HG03097 (cell line): ENCODE data around the gene ABCC11.

ENCODE experiments used
- ATAC-seq: cut with Tn5 transposase; IDR thresholded peaks from one replicate; pipeline ENCODE4 v1.9.1; 2021; ENCODE audit not compliant: unreplicated experiment, low FRiP score

ABCC11 gene

DNA sequence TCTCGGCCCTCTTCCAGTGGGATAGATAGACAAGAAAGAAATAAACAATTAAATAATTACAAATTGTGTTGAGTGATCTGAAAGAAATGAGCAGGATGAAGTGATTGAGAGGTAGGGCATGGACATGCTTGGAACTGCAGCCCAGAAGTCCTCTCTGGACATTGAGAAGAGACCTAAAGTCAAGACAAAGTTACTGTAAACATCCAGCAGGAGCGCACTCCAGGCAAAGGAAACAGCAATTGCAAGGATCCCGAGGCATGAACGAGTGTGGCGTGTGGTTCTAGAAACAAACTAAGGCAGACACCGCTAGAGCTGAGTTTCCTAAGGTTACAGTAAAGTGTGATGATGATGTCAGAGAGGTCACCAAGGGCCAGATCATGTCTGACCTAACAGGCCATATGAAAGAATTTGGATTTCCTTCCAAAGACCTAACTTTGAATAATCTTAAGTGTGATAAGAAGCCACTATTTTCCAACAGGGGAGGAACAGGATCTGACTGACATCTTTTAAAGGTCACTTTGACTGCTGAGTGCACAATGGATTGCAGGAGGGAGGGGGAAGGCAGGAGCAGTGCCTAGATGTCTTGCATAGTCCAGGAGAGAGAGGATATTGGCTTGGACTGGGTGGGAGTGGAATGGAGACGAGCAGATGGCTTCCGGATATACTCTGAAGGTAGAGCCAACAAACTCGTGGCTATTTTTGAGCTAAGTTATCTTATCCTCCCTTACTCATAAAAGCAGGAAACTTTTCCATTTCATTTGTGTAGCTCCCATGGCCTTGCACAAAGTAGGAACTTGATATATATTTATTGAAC is 110.6 kb downstream of the ABCC11 start:
- no peak for ATAC-seq

- no peak for ATAC-seq
Observed at GRCh38 chr16:48133455-48134211, 113.7 kb downstream of the ABCC11 start.

- ATAC-seq: no peak
Observed at GRCh38 chr16:48132696-48133095, 114.6 kb downstream of the ABCC11 start.

- ATAC-seq: no peak
Observed at GRCh38 chr16:48131201-48131935, 116.0 kb downstream of the ABCC11 start.

- no peak for ATAC-seq
Observed at GRCh38 chr16:48129926-48130325, 117.4 kb downstream of the ABCC11 start.

- no peak for ATAC-seq
Observed at GRCh38 chr16:48128769-48129168, 118.6 kb downstream of the ABCC11 start.

- no peak for ATAC-seq
Observed at GRCh38 chr16:48126801-48127644, 120.3 kb downstream of the ABCC11 start.

GRCh38 chr16:48125888-48126287 is 121.5 kb downstream of the ABCC11 start:
- ATAC-seq: no peak

GRCh38 chr16:48124266-48124665 is 123.1 kb downstream of the ABCC11 start:
- ATAC-seq: no peak

- no peak for ATAC-seq
Observed at GRCh38 chr16:48123104-48123788, 124.1 kb downstream of the ABCC11 start.

- no peak for ATAC-seq
Observed at GRCh38 chr16:48121276-48121675, 126.1 kb downstream of the ABCC11 start.

DNA sequence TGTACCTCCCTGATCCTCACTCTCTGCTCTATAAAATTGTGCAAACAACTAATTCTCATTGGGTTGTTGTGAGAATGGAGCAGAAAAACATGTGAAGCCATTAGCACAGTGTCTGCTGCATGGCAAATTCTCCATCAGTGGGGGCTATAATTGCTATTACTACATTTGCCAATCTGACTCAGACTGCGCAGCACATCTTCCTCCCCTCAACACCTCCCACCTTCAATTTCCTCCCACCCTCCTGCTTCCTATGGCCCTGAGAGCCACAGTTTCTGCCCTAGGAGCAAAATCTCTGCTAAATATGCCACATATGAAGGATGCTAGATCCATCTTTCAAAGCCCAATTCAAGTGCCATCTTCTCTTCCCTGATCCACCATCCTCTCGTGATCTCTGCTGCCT is 128.5 kb downstream of the ABCC11 start:
- no peak for ATAC-seq

DNA sequence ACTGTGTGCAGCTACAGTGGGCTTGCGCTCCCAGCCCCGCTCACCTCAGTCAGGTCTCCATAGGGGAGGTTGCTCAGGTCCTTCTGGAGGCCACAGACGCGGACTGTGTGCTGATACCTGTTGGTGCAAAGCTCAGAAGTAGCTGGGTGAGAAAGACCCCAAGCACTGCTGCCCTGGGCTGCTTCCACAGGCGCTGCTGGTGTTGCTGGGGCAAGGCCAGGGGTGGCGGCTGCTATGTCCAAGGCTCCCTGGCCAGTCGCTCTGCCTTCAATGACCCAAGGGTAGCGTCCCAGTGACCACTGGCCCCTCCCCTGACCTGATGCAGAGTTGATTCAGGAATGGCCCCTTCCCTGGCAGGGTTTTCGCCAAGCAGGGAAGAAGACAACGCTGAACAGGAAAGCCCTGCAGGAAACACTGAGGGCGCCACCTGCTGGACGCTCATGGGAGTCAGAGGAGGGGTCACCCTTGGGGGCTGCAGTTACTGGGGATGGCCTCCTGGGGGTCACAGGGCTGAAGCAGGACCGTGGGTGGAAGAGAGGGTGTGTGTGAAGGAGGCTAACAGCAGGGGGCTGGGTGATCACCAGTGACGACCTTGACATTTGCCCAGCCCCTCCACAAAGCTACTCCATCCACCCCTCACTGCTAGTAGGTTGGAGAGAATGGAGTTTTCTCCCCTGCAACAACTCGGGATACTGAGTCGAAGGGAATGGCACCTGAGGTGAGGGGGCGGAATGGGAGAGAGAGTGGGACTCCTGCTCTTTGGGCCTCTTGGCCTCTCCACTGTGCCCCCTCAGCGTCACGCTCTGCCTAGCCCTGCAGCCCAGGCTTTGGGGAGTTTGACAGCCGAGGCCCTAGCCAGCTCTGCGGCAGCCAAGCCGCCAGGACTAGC is 129.9 kb downstream of the ABCC11 start:
- ATAC-seq: peak; percentile 57
